Middle frontal gyrus (tissue), 1 donor: ENCODE data around the gene CHPF2.

Experiments
- DNase-seq: peaks from one replicate; pipeline ENCODE4 v3.0.0-alpha.2; 2015; ENCODE audit warnings: low spot score; ENCODE audit errors: extremely low spot score

Gene CHPF2

GRCh38 chr7:151232091-151232916 lies at the start of gene CHPF2:
Gene CHPF2, plus strand, starts transcription at chr7:151232483. Its CDS starts 1,529 bp downstream, at chr7:151234012.
- DNase-seq = peak; percentile 77

GRCh38 chr7:151185762-151186639 lies 46.3 kb upstream of the CHPF2 start:
- DNase-seq = no peak

GRCh38 chr7:151186640-151187408 lies 45.5 kb upstream of the CHPF2 start, which contains the start of gene ASB10:
Gene ASB10, minus strand, starts transcription at chr7:151187250. Its CDS starts 120 bp downstream, at chr7:151187130.
- DNase-seq = no peak

- DNase-seq = no peak
Measured at GRCh38 chr7:151187409-151188251, 44.7 kb upstream of the CHPF2 start.

- DNase-seq = no peak
Measured at GRCh38 chr7:151188252-151188542, 44.1 kb upstream of the CHPF2 start.

GRCh38 chr7:151189038-151189437 lies 43.2 kb upstream of the CHPF2 start:
- no peak for DNase-seq

GRCh38 chr7:151191544-151191943 lies 40.7 kb upstream of the CHPF2 start:
- no peak for DNase-seq

GRCh38 chr7:151192002-151192539 lies 40.2 kb upstream of the CHPF2 start:
- DNase-seq = no peak

- no peak for DNase-seq
Measured at GRCh38 chr7:151193203-151193978, 38.9 kb upstream of the CHPF2 start.

- DNase-seq = no peak
Measured at GRCh38 chr7:151194188-151194587, 38.1 kb upstream of the CHPF2 start.

GRCh38 chr7:151195616-151196450 lies 36.5 kb upstream of the CHPF2 start:
- no peak for DNase-seq

GRCh38 chr7:151197932-151198331 lies 34.4 kb upstream of the CHPF2 start:
- DNase-seq = no peak

GRCh38 chr7:151198945-151199848 lies 33.1 kb upstream of the CHPF2 start:
- no peak for DNase-seq

GRCh38 chr7:151201344-151201743 lies 30.9 kb upstream of the CHPF2 start:
- DNase-seq = no peak

- DNase-seq = no peak
Measured at GRCh38 chr7:151201751-151202150, 30.5 kb upstream of the CHPF2 start.

GRCh38 chr7:151202836-151203235 lies 29.4 kb upstream of the CHPF2 start:
- DNase-seq = no peak

GRCh38 chr7:151204383-151205032 lies 27.8 kb upstream of the CHPF2 start:
- no peak for DNase-seq
